ENCODE measurements around the gene A1CF.

A1CF gene

GRCh38 chr10:50853557-50853956, 31.9 kb downstream of the A1CF start:
- DNase-seq (ENCODE audit: low spot score): no peak
- in situ Hi-C loops (cut with MboI; ENCODE audit: low sequenced_read_pairs, unreplicated experiment): no loop called here
- TF ChIP-seq, protein P1, sequence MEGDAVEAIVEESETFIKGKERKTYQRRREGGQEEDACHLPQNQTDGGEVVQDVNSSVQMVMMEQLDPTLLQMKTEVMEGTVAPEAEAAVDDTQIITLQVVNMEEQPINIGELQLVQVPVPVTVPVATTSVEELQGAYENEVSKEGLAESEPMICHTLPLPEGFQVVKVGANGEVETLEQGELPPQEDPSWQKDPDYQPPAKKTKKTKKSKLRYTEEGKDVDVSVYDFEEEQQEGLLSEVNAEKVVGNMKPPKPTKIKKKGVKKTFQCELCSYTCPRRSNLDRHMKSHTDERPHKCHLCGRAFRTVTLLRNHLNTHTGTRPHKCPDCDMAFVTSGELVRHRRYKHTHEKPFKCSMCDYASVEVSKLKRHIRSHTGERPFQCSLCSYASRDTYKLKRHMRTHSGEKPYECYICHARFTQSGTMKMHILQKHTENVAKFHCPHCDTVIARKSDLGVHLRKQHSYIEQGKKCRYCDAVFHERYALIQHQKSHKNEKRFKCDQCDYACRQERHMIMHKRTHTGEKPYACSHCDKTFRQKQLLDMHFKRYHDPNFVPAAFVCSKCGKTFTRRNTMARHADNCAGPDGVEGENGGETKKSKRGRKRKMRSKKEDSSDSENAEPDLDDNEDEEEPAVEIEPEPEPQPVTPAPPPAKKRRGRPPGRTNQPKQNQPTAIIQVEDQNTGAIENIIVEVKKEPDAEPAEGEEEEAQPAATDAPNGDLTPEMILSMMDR (IDR thresholded peaks at IDR 0.05; ENCODE audit: borderline replicate concordance, control extremely low read depth, extremely low read depth, insufficient read depth, missing control alignments): no peak

DNA sequence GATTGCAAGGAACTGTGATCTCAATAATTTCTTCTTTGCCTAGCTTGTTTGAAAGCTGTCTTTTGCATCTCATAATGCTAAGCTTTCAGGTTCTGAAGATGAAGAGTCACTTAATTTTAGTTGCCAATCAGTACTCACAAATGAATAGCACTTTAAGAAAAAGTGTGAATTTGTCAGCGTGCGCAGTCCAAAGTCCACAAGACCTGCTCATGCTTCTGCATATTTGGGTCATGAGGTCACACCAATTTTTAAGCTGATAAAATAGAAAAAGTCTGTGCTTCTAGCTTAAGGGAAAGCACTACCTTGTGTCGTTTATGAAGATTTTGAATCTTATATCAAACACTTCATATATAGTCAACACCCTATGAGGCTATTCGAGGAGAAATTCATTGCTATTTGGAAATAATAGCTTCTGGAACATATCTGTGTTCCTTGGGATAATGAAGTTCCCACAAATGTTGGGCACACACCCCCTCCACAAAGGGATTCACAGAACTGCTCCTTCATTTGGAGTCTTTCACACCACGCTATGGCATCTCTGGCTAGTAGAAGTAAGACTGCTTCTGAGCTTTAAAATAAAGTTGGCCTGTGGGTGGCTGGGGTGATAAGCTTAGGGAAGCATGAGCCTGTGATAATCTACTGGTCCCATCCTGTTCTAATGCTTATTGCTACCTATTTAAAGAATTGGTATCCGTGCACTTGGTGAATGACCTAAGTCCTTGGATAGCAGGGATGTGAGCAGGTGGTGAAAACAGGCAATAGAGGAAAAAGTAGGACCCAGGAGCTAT, 33.3 kb downstream of the A1CF start:
- TF ChIP-seq, protein P1 (IDR thresholded peaks at IDR 0.05; ENCODE audit: borderline replicate concordance, control extremely low read depth, extremely low read depth, insufficient read depth, missing control alignments): no peak
- no peak for DNase-seq (ENCODE audit: low spot score)
- in situ Hi-C loops (cut with MboI; ENCODE audit: low sequenced_read_pairs, unreplicated experiment): no loop called here

DNA sequence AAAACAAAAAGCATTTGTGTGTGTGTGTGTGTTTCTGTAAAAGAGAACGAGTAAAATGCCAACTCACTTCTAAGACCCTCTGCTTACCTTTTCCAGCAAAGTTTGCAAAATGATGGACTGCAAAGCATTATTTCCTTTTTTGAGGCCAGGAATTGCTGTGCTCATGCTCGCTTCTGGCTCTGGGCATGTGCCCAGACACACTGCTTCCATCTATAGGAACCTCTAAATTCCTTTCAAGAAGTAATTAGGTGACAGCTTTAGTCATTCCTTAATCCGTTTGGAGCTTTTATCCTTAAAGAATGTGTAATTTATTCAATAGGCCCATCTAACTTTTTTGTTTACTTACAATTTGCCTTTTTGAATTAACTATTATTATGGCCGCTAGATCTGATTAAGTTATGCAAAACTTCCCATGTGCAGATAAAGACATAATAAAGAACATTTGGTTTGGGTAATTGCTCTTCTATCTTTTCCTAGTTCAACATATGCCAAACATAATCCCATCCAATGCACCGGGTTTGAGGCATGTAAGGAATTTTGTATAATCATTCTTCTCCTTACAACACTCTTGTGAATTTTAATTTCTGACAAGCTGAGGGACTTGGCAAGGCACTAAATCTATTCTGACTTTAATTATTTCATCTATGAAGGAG, 34.7 kb downstream of the A1CF start:
- DNase-seq (ENCODE audit: low spot score): no peak
- in situ Hi-C loops (cut with MboI; ENCODE audit: low sequenced_read_pairs, unreplicated experiment): no loop called here
- TF ChIP-seq, protein P1 (IDR thresholded peaks at IDR 0.05; ENCODE audit: borderline replicate concordance, control extremely low read depth, extremely low read depth, insufficient read depth, missing control alignments): no peak

- TF ChIP-seq, protein P1 (IDR thresholded peaks at IDR 0.05; ENCODE audit: borderline replicate concordance, control extremely low read depth, extremely low read depth, insufficient read depth, missing control alignments): no peak
- in situ Hi-C loops (cut with MboI; ENCODE audit: low sequenced_read_pairs, unreplicated experiment): no loop called here
- no peak for DNase-seq (ENCODE audit: low spot score)
Observed at GRCh38 chr10:50846753-50847152, 38.7 kb downstream of the A1CF start.

GRCh38 chr10:50837095-50837494, 48.3 kb downstream of the A1CF start:
- no peak for DNase-seq (ENCODE audit: low spot score)
- in situ Hi-C loops (cut with MboI; ENCODE audit: low sequenced_read_pairs, unreplicated experiment): no loop called here
- TF ChIP-seq, protein P1 (IDR thresholded peaks at IDR 0.05; ENCODE audit: borderline replicate concordance, control extremely low read depth, extremely low read depth, insufficient read depth, missing control alignments): no peak

DNA sequence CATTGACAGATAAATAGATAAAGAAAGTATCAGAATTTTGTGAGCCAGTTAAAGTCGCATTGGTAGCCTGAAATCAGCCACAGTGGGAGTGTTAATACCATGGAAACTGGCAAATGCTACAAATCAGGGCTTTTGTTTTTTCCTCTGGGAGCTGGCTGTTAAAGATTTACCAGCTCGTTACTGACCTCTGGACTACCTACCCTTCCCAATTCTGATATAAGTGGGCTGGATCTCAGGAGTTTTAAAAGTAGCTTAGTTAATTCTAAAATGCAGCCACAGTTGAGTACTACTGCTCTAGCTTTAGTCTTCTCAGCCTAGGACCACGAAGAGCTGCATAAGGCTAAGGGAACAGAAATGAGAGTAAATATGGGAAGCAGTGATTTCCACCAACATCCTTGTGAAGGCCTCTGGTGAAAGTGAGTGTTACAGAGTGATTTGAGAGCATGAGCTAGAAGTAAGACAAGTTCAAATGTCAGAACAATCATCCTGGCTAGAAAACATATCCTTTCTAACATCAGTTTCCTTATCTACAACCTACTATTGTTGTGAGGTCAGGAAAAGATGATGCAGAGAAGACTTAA, 53.2 kb downstream of the A1CF start:
- no peak for DNase-seq (ENCODE audit: low spot score)
- in situ Hi-C loops (cut with MboI; ENCODE audit: low sequenced_read_pairs, unreplicated experiment): no loop called here
- TF ChIP-seq, protein P1 (IDR thresholded peaks at IDR 0.05; ENCODE audit: borderline replicate concordance, control extremely low read depth, extremely low read depth, insufficient read depth, missing control alignments): no peak

Data from GM13976 (cell line).